ENCODE measurements around the gene ANAPC10.
"Not testable (repeated sequence)": the region's sequence is repeated elsewhere in the genome, so short reads cannot be mapped to it uniquely, and the experiment has no call there.

The ANAPC10 gene, protein sequence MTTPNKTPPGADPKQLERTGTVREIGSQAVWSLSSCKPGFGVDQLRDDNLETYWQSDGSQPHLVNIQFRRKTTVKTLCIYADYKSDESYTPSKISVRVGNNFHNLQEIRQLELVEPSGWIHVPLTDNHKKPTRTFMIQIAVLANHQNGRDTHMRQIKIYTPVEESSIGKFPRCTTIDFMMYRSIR

DNA sequence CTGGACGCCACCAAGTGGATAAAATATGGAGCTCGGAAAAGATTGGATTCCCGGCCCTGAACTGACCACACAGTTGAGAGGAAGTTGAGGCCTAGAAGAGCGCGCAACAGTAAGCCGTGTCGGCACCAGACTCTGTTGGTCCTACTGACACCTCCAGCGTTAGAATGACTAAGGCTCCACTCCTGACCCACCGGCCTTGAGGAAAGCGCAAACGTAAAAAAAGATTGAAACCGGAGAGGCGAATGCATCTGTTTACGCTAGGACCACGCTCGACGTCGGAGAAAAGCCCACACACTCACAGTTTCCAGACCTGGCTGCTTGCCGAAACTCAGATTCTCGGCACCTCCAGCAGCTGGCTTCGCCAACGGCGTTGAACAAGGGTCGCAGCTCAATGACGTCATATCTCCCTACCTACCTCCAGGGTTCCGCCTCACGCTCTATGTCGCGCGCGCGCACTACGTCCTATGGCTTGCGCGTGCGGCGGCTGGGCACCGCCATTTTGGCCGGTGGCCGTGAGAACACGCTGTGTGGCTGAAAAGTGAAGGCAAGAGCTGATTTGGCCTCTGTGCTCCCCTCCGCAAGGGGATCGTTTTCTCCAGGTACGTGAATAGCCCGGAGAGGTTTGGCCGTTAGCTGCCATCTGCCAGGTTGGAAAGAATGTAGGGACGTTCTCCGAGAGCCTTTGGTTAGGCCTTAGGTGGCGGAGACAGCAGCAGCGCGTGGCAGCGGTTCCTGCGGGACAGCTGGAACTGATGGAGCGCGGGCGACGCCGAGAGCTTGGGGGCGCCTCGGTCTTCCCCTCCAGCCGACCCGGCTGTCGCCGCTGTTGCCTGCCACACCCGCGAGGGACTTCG is at the start of gene ANAPC10, which contains the start of gene ABCE1:
Gene ANAPC10, minus strand, starts transcription at position 376 of the 854 bp plus-strand sequence. CDS start 2,097 bp downstream, outside the sequence.
Gene ABCE1, plus strand, starts transcription at position 491 of the 854 bp plus-strand sequence. CDS start 6,102 bp downstream, outside the sequence.
- peak within 1 kb of the TSS; percentile 99 for H3K4me3 ChIP-seq (ENCODE audit: low read depth, low read length)

DNA sequence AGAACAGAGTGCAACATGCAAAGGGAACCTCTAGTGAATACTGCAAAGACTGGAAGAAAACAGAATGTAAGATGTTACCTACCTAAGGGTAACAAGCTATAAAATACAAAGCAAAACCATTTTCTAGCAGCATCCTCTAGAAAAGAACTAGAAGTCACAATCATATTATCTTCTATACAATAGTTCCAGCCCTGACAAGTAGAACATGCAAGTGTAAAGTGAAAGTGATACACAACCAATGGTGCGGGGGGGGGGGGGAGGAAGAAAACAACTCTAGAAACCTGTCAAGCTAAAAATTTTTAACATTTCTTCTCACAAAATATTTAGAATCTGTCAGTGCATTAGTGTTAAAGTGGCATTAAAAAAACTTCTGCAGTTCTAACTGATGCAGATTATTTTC is 38.2 kb upstream of the ANAPC10 start:
- H3K4me3 ChIP-seq (ENCODE audit: low read depth, low read length), result not testable (repeated sequence)

DNA sequence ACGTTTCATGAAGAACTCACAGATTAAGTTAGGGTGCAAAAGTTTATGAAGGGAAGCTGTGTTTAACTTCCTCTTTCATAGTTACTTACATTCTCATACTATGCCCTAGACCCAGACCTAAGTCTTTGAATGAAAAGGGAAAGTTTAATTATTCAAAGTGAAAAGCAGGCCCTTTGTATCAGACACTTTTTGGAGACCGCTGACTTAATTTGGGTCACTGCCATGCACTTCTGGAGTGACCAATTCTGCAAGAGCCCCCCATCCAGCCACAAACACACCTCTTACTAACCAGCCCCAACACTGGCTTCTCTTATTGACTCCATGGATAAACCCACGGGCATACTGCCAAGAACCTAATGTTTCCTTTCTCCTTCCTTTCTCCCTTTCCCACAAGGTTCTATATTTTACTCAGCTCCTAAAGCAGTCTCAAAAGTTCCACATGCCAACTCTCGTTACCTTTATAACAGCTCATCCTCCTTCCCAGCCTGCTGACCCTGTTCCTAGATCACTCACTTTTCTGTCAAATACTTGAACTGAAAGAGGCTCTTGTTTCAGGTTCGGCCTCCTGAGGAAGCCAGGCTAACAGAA is 34.6 kb upstream of the ANAPC10 start:
- no peak overlapping the region for H3K4me3 ChIP-seq (ENCODE audit: low read depth, low read length)

DNA sequence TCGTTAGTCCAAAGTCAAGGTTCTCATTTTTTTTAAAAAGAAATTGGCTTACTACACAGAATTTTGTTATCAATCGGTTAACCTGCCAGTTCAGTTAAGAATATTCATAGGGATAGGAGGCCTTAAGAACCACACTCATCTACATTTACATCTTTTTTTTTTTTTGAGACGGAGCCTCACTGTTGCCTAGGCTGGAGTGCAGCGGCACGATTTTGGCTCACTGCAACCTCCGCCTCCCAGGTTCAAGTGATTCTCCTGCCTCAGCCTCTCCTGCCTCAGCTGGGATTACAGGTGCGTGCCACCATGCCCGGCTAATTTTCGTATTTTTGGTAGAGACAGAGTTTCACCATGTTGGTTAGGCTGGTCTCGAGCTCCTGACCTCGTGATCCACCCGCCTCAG is 33.9 kb upstream of the ANAPC10 start:
- H3K4me3 ChIP-seq (ENCODE audit: low read depth, low read length), result no peak overlapping the region

DNA sequence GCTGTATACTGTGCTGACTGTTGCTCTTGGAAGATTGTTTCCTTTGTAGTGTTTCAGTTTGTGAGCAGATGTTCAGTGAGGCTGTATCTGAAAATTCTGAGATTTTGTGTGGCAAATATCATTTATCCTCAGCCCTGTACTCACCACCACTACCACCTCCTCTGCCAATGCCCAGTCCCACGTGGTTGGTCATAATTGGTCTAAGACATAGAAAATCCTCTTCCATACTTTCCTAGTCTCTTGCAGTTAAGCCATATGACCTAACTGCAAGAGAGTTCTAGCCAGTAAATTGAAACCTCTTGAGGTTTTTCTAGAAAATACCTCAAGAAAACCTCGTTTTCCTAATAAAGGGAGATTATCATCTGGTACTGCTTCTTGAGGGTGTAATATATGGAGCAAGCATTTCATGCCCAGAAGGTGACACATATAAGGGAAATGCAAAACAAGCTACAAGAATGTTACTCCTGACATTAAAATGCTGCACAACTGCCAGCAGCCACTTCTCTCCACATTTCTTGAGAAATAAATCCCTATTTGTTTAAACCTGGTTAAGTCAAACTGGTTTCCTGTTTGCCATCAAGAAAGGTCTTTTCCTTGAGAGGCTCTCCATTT is 32.9 kb upstream of the ANAPC10 start:
- H3K4me3 ChIP-seq (ENCODE audit: low read depth, low read length), result no peak overlapping the region

DNA sequence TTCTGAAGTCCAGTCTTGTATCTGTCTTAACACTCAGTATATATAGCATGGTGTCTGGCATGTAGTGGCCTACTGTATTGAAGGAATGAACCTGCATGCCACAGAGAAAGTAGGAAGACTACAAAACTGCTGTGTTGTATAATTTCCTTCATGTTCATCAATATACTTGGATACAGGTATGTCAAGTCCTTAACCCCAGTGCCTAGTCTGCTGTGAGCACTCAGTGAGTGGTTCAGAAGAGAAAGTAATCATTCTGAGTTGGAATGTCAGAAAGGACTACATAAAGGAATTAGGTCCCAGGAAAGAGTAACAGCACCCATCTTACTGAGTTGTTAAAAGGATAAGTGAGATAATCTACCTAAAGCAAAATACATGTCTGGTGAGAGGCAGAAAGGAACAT is 32.1 kb upstream of the ANAPC10 start:
- no peak overlapping the region for H3K4me3 ChIP-seq (ENCODE audit: low read depth, low read length)

DNA sequence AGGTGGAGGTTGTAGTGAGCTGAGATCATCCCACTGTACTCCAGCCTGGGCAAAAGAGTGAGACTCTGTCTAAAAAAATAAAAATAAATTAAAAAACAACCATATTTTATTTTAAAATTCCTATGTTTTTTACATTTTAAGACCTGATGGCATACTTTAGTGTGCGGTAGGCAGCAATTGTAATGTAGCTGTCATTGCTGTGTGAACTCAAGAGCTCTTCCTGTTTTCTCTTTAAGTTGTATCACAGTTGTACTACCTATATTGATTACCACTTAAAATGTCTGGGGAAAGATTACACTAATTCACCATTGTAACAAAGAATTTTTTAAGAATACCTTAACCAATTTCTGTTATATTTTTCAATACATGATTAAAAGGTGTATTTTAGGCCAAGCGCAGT is 27.4 kb upstream of the ANAPC10 start:
- H3K4me3 ChIP-seq (ENCODE audit: low read depth, low read length), result no peak overlapping the region

DNA sequence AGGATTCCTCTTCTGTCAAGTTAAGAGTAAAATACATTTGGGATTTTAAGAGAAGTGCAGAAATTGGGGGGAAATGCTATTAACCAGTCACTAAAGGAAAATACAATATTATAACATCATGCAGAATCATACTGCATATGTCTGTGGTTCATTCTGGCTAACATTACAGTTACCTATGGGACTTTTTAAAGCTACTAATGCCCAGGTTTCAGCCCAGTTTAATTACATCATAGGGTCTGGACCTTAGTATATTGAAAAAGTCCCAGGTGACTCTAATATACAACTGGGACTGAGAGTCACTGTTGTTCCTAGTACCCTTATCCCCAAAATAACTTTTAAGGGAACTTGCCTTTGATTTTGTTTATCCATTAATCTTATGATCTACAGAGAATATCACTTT is 10.1 kb upstream of the ANAPC10 start:
- H3K4me3 ChIP-seq (ENCODE audit: low read depth, low read length), result no peak overlapping the region

DNA sequence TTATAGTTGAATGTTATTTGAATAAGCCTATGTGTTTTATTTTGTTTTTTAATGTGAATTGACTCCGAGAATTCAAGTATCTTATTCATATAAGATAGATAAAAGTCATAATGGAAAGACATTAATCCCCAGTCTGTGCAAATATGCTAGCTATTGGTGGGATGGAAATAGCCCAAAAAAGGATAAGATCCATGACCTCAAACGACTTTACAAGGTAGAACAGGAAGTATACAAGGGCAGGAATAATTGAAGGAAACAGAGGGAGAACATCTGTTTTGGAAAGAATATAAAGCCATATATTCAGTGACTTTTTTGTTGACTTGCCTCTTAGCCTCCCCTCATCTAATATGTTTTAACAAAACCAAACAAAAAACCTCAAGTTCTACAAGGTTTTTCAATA is 9.1 kb upstream of the ANAPC10 start:
- no peak overlapping the region for H3K4me3 ChIP-seq (ENCODE audit: low read depth, low read length)

DNA sequence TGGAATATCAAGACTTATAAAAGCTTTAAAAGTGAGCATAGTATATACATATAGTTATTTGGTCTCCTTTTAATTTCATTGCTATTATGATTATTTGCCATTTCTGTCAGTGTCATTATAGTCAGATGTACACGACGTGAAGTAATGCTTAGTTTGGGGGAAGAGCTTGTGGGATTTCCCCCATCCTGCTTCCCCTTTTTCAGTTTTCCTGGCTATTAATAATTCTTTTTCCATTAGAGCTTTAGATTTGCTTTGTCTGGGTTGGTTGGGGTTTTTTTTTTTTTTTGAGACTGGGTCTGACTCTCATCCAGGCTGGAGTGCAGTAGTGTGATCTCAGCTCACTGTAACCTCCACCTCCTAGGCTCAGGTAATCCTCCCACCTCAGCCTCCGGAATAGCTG is 5.5 kb upstream of the ANAPC10 start:
- H3K4me3 ChIP-seq (ENCODE audit: low read depth, low read length), result no peak overlapping the region

DNA sequence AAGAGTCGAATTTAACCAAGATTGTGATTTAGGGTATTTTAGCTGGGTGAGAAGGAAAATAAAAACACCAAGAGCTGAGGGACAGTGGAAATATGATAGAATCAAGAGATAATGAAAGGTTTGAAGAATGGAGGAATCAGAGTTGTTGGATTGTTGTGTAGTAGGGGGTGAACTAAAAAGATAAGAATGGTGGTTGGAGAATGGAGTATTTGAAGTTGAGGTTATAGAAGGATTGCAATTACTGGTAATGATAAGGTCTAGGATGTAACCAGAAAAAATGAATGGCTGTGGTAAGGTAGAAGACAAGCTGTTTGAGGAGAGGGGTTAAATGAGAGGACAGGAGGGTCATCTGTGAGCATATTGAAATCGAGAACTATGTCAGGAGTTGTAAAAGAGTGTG is 4.6 kb upstream of the ANAPC10 start:
- H3K4me3 ChIP-seq (ENCODE audit: low read depth, low read length), result no peak overlapping the region

DNA sequence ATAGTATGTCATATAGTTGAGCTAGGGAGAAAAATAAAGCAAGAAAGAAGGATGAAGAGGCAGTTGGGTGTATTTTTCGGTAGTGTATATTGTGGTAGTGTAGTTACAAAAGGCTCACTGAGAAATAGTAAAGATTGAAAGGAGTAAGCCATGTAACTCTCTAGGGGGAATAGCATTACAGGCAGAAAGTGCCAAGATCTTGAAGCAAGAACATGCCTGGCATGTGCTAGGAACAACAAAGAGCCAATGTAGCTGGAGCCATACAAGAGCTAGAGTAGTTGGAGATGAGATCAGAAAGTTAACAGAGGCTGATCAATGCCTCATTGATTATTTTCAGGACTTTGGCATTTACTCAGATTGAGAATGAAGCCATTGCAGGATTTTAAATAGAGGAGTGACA is 3.1 kb upstream of the ANAPC10 start:
- no peak overlapping the region for H3K4me3 ChIP-seq (ENCODE audit: low read depth, low read length)

DNA sequence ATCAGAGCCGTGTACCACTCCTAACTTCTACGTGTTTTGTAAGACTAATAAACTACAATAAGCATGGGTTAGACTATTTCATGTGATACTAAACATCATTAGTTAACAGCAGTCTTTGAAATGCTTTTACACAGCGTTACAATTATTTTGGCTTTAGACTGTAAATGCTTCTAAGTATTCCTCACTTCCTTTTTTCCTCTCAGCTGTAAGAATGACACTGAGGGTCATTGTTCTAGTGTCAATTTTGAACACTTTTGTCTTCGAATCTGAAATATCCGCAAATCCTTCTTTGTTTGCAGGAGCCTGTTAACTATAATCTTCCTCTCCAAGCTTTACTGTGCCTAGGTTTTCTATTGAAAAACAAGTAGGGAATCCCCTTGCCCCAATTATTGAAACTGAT is 1.7 kb upstream of the ANAPC10 start:
- peak overlapping the region; percentile 99 for H3K4me3 ChIP-seq (ENCODE audit: low read depth, low read length)

DNA sequence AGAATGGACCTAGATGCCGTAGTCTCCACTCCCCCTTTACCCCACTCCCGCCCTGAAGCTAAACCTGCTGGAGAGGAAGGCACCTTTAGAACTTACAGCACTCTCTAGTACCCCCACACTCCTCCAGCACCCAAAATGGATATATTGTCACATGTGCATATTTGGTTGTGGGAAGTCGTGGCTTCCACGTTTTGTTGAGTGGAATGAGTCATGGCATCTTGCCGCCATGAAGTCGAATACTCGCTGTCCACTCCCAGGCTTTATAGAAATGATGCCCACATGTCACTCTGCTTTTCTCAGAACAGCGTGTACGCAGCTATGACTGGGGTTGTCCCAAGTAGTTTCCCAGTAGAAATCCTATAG is 660 bp upstream of the ANAPC10 start:
- peak overlapping the region; percentile 99 for H3K4me3 ChIP-seq (ENCODE audit: low read depth, low read length)

DNA sequence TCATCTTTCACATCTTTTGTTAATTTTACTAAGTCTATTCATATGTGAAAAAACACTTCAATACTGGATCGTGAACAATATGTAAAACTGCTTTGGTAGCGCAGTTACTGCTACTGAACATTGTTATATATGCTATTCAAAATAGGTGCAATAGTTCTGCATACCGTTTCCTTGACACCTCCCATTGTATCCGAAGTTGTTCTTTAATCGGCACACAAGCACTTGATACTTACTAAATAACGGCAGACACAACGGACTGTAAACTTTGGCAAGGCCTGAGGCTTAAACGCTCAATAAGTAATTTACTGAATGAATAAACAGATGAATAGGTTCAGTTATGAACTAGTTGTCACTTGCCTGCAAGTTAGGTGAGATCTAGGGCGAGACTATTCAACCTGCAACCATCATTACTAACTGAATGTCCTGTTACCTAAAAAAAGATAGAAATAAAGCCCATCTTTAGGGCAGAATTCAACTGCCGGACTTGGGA is 620 bp downstream of the ANAPC10 start:
- peak overlapping the region; percentile 99 for H3K4me3 ChIP-seq (ENCODE audit: low read depth, low read length)

DNA sequence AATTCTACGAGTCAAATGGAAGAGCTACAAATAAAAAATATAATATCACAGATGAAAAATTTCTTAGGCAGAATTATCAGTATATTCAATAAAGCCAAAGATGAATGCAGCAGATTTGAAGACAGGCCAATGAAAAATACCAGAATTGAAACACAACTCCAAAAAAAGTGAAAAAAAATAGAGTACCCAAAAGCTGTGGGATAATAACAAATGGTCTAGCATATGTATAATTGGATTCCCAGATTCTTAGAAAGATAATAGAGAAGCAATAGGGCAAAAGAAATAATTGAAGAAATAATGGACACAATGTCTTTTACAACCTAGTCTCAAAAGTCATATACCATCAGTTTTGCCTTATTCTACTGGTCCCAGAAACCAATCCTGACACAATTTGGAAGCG is 4.4 kb downstream of the ANAPC10 start:
- H3K4me3 ChIP-seq (ENCODE audit: low read depth, low read length), result no peak overlapping the region

DNA sequence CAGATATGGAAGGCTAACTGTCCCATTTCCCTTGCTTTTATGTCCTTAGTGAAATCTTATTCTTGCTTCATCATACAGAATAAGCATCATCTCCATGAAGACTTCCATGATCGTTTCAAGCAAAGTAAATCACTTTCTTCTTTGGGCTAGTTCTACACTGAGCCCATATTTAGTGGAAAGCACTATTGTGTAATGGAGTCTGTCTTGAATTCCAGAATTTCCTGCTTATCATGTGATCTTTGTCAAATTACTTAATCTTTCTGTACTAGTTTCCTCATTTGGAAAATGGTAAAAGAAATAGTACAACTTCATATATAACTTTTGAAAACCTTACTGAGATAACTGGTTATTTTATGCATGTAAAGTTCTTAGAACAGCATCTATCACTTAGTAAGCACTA is 7.6 kb downstream of the ANAPC10 start:
- no peak overlapping the region for H3K4me3 ChIP-seq (ENCODE audit: low read depth, low read length)

DNA sequence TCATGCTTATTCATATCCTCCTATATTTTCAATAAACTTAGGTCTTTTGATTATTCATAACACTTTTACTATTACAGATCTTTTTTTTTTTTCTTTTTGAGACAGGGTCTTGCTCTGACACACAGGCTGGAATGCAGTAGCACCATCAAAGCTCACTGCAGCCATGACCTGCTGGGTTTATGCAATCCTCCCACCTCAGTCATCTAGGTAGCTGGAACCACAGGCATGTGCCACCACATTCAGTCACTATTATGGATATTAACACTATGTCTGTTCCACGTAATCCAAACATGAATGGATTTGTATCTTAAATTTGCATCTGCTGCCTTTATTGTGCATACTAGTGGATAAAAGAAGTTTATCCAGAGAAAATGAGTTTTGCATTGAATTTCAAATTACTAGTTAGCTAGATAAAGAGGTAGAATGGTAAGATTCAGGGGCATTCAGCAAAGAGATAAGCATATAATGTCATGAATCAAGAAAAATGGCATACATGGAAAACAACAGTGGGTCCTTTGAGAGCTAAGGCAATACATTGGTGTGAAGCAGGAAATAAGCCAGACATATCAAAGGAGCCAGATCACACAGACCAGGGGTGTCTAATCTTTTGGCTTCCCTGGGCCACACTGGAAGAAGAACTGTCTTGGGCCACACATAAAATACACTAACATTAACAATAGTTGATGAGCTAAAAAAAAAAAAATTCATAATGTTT is 13.9 kb downstream of the ANAPC10 start:
- no peak overlapping the region for H3K4me3 ChIP-seq (ENCODE audit: low read depth, low read length)

DNA sequence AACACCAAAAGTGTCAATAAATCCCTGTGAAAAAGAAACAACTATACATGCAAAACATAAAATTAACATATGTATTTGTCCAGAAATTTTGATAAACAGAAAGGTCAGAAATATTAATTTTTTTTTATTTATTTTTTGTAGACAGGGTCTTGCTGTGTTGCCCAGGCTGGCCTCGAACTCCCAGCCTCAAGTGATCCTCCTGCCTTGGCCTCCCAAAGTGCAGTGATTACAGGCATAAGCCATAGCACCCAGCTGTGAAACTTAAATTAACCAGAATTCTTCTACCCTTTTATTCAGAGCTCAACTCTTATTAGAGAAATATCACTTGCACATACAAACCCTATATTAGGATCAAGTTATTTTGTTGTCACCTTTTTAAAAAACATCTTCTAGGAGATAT is 16.2 kb downstream of the ANAPC10 start:
- no peak overlapping the region for H3K4me3 ChIP-seq (ENCODE audit: low read depth, low read length)

DNA sequence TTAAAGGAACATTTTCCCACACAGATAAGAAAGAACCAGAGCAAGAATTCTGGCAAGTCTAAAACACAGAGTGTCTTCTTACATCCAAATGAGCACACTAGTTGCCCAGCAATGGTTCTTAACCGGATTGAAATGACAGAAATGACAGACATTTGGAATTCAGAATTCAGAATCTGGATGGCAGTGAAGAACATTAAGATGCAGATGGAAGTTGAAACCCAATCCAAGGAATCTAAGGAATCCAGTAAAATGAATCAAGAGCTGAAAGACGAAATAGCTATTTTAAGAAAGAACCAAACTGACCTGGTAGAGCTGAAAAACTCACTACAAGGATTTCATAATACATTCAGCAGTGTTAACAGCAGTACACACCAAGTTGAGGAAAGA is 21.5 kb downstream of the ANAPC10 start:
- no peak overlapping the region for H3K4me3 ChIP-seq (ENCODE audit: low read depth, low read length)
